Glutamatergic neuron (in vitro differentiated cells): ENCODE results near the gene CARD14. TPM values are rescaled to one million over a fixed set of nuclear protein-coding genes. Genes with fewer than 3 reads are reported as not detected.

Experiments
- DNase-seq: peaks from one replicate; pipeline ENCODE4 v3.0.0; 2022
- H3K27ac Mint-ChIP-seq: one replicate; pipeline ENCODE4 v1.8.0; 2020; ENCODE audit warnings: mild to moderate bottlenecking, mixed read lengths, inconsistent platforms; ENCODE audit not compliant: unreplicated experiment
- H3K27me3 Mint-ChIP-seq: one replicate; pipeline ENCODE4 v1.8.0; 2020; ENCODE audit warnings: mild to moderate bottlenecking, moderate library complexity, mixed read lengths, inconsistent platforms; ENCODE audit not compliant: unreplicated experiment
- H3K36me3 Mint-ChIP-seq: one replicate; pipeline ENCODE4 v1.8.0; 2020; ENCODE audit warnings: mild to moderate bottlenecking, mixed read lengths, inconsistent platforms; ENCODE audit not compliant: unreplicated experiment
- H3K4me1 Mint-ChIP-seq: one replicate; pipeline ENCODE4 v1.8.0; 2020; ENCODE audit warnings: mild to moderate bottlenecking, low read depth, mixed read lengths, inconsistent platforms; ENCODE audit not compliant: unreplicated experiment
- H3K4me3 Mint-ChIP-seq: one replicate; pipeline ENCODE4 v1.8.0; 2020; ENCODE audit warnings: mild to moderate bottlenecking, mixed read lengths, inconsistent platforms; ENCODE audit not compliant: unreplicated experiment
- H3K9me3 Mint-ChIP-seq: one replicate; pipeline ENCODE4 v1.8.0; 2020; ENCODE audit warnings: mild to moderate bottlenecking, moderate library complexity, mixed read lengths, inconsistent platforms; ENCODE audit not compliant: unreplicated experiment
- CTCF ChIP-seq: fragments of 200-600 bp; sonication (generic); IDR thresholded peaks from one replicate; pipeline ENCODE4 v1.5.0; 2021; ENCODE audit not compliant: partially characterized antibody, unreplicated experiment
- total RNA-seq: library from RNA; stranded (reverse); fragmentation: NEBNext Ultra II Directional; extraction: Animal tissue kit (Norgen Biotek cat#: 25700); gene quantifications from one replicate; pipeline ENCODE4 v1.2.1, GENCODE V29; 2021; ENCODE audit not compliant: unreplicated experiment

Gene CARD14
- total RNA-seq, 1 donor from 2014 or later = 1.1 TPM

DNA sequence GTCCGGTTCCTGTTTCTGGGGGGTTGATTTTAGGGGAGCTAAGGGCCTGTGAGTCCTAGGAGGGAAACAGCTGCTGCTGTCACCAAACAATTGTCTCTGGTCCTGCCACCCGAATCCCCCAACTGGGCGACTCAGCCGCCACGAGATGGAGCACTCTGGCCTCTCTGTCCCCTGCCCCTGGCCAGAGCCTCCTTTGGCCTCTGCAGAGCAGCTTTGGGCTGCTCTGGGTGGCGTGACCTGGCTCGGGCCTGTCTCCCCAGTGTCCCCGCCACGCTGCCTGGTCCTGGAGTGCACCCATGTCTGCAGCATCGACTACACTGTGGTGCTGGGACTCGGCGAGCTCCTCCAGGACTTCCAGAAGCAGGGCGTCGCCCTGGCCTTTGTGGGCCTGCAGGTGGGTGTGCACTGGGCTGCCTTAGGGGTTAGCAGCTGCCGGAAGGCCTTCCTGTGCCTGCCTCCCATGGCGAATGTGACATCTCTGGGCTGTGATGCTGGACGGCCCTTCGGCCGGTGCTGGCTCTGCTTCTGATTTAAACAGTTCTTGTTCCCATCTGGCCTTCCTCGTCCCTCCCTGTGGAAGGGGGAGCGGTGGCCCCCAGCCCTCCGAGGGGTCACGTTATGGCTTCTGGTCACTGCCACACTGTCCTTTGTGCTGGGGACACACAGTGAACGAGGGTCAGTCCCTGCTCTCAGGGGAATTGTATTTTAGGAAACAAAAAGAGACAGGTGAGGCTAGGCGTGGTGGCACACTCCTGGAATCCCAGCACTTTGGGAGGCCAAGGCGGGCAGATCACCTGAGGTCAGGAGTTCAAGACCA lies 79.3 kb downstream of the CARD14 start:
- TF ChIP-seq CTCF = no peak
- Mint-ChIP-seq H3K27me3 (no peaks in the 10 kb centered on the region), H3K27ac (no peak overlapping the region), H3K9me3 (peaks cover 5% of the 10 kb centered on the region), H3K36me3 (no peaks in the 10 kb centered on the region), H3K4me1 (no peaks in the 10 kb centered on the region), H3K4me3 (no peak overlapping the region)
- DNase-seq = no peak

DNA sequence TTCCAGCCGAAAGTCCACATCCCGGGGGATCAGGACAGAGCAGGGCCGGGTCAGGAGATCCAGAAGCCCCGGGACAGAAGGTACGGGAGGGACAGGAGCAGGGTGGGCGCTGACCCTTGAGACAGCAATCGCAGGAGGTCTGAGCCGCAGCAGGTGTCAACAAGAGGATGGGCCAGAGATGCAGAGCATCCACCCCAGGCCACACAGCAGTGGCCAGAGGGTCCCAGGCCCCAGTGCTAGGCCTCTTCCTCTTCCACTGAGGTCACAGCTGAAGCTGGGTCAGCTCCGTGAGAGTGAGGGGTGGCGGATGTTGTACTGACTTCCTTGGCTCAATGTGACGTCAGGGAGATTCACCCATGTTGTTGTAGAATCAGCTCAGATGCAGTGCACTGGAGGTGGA lies 82.1 kb downstream of the CARD14 start:
- no peak for DNase-seq
- no peaks in the 10 kb centered on the region for H3K4me1 Mint-ChIP-seq
- H3K9me3 Mint-ChIP-seq = peaks cover 5% of the 10 kb centered on the region
- no peak for TF ChIP-seq CTCF
- H3K36me3 Mint-ChIP-seq = no peaks in the 10 kb centered on the region
- H3K27me3 Mint-ChIP-seq = no peaks in the 10 kb centered on the region
- H3K4me3 Mint-ChIP-seq = no peak overlapping the region
- H3K27ac Mint-ChIP-seq = no peak overlapping the region

DNA sequence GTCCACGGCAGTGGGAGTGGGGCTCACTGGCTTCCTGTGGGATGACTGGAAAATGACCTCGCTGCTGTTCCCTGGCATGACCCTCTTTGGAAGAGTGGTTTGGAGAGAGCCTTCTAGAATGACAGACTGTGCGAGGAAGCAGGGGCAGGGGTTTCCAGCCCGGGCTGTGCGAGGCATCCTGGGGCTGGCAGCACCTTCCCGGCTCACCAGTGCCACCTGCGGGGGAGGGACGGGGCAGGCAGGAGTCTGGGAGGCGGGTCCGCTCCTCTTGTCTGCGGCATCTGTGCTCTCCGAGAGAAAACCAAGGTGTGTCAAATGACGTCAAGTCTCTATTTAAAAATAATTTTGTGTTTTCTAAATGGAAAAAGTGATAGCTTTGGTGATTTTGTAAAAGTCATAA lies 83.0 kb downstream of the CARD14 start:
- Mint-ChIP-seq H3K4me3 (no peak overlapping the region), H3K27ac (no peak overlapping the region), H3K36me3 (no peaks in the 10 kb centered on the region), H3K9me3 (peaks cover 7% of the 10 kb centered on the region), H3K27me3 (no peaks in the 10 kb centered on the region), H3K4me1 (peaks cover 6% of the 10 kb centered on the region)
- peak; percentile 72 for DNase-seq
- no peak for TF ChIP-seq CTCF

DNA sequence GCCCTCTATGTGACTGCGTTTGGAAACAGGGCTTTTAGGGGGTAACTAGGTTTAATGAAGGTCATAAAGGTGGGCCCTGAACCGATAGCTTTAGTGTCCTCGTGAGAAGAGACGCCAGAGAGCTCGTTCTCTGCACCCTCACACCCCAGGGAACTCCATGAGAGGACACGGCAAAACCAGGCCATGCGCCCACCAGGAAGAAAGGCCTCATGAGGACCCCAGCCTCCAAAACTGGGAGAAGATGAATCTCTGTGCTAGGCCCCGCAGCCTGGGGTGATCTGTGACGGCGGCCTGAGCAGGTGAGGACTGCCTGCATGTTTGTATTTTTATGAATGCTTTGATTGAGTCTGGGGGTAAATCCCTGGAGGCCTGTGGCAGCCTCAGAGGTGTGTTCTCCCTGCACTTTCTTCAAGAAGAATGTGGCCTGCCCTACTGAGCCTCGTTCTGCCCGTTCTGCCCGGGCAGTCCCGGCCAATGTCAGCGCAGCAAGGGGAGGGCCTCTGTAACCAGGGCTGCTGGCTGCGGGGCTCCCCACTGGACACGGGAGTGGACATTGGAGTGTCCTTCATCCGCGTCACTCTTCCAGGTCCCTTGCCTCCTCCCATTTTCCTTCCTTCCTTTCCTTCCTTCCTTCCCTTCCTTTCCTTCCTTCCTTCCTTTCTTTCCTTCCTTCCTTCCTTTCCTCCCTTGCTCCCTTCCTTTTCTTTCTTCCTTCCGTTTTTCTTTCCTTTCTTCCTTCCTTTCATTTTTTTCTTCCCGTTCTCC lies 84.0 kb downstream of the CARD14 start:
- DNase-seq = no peak
- no peaks in the 10 kb centered on the region for H3K27me3 Mint-ChIP-seq
- peaks cover 11% of the 10 kb centered on the region for H3K9me3 Mint-ChIP-seq
- H3K36me3 Mint-ChIP-seq = no peaks in the 10 kb centered on the region
- no peak overlapping the region for H3K27ac Mint-ChIP-seq
- peaks cover 16% of the 10 kb centered on the region for H3K4me1 Mint-ChIP-seq
- no peak overlapping the region for H3K4me3 Mint-ChIP-seq
- no peak for TF ChIP-seq CTCF
